H1 (cell line): Measurements from ENCODE around the gene AEBP1. TPM values are rescaled to one million over a fixed set of nuclear protein-coding genes. Genes with fewer than 3 reads are reported as not detected.

Experiments used
- CTCF ChIA-PET: fragments of 300-600 bp; sonication (Branson Sonifier 250); formaldehyde crosslinking; loops from one replicate; lab custom pipeline; 2021; ENCODE audit not compliant: partially characterized antibody; lab: Charles Lee
- POLR2A ChIA-PET: fragments of 300-600 bp; sonication (Branson Sonifier 250); formaldehyde crosslinking; loops from one replicate; lab custom pipeline; 2021; ENCODE audit warnings: inconsistent platforms; ENCODE audit not compliant: partially characterized antibody; lab: Charles Lee
- DNase-seq, 2 experiments: peaks; one replicate each; pipeline versions ENCODE4 v3.0.0 to v3.0.0-alpha.2; 2010 to 2022; ENCODE audit warnings: low spot score in 2 of 2, low read depth in 1 of 2, mixed read lengths in 1 of 2
- FAIRE-seq: peaks from 2 replicates; lab custom pipeline; 2011; peaks lifted over from hg19 to GRCh38; lab: Jason Lieb, UNC
- H2AFZ ChIP-seq: 2 replicates; pipeline ENCODE4 v1.8.1; 2012; ENCODE audit warnings: low read length, inconsistent platforms
- H2AK5ac ChIP-seq: 2 replicates; pipeline ENCODE4 v1.6.1; 2013; ENCODE audit warnings: low read depth, low read length
- H2BK120ac ChIP-seq: replicated peaks from 2 replicates; pipeline ENCODE3; 2013; ENCODE audit warnings: low read depth, low read length, inconsistent platforms
- H2BK12ac ChIP-seq: 2 replicates; pipeline ENCODE4 v1.6.1; 2013; ENCODE audit warnings: low read depth, low read length
- H2BK15ac ChIP-seq: 2 replicates; pipeline ENCODE4 v1.6.1; 2013; ENCODE audit warnings: low read length
- H2BK20ac ChIP-seq: 2 replicates; pipeline ENCODE4 v1.6.1; 2013; ENCODE audit warnings: low read length
- H2BK5ac ChIP-seq: 2 replicates; pipeline ENCODE4 v1.6.1; 2013; ENCODE audit warnings: low read depth, low read length
- H3K14ac ChIP-seq: 2 replicates; pipeline ENCODE4 v1.6.1; 2013; ENCODE audit warnings: inconsistent platforms; ENCODE audit not compliant: insufficient read length
- H3K18ac ChIP-seq: 2 replicates; pipeline ENCODE4 v1.6.1; 2013; ENCODE audit warnings: low read length; ENCODE audit errors: extremely low read depth
- H3K23ac ChIP-seq: 2 replicates; pipeline ENCODE4 v1.6.1; 2013; ENCODE audit warnings: inconsistent platforms; ENCODE audit not compliant: insufficient read length
- H3K23me2 ChIP-seq: 2 replicates; pipeline ENCODE4 v1.6.1; 2013; ENCODE audit warnings: low read depth, low read length
- H3K27ac ChIP-seq: 2 replicates; pipeline ENCODE4 v1.6.1; 2011; ENCODE audit warnings: low read depth, low read length, inconsistent platforms
- H3K27me3 ChIP-seq, 4 experiments: replicated peaks in 1 of 4; 1 replicate in 1 of 4; 2 replicates in 3 of 4; pipeline versions ENCODE4 v1.6.1 to v1.8.1; 2011 to 2013; ENCODE audit warnings: low read length in 3 of 4, mild to moderate bottlenecking in 3 of 4, inconsistent platforms in 2 of 4, mixed read lengths in 2 of 4, moderate library complexity in 1 of 4; ENCODE audit not compliant: control insufficient read depth in 3 of 4, insufficient read depth in 3 of 4; ENCODE audit errors: extremely low read depth in 1 of 4
- H3K36me3 ChIP-seq, 4 experiments: 2 replicates each; pipeline versions ENCODE4 v1.6.1 to v1.8.1; 2011 to 2013; ENCODE audit warnings: mild to moderate bottlenecking in 4 of 4, low read length in 3 of 4, moderate library complexity in 2 of 4, control low read depth in 1 of 4, inconsistent platforms in 1 of 4; ENCODE audit not compliant: insufficient read depth in 4 of 4, control insufficient read depth in 2 of 4
- H3K4ac ChIP-seq: replicated peaks from 2 replicates; pipeline ENCODE3; 2013; ENCODE audit warnings: low read length, low read depth, mixed read lengths, inconsistent platforms; ENCODE audit not compliant: insufficient read length
- H3K4me1 ChIP-seq, 4 experiments: replicated peaks in 1 of 4; 1 replicate in 1 of 4; 2 replicates in 3 of 4; pipeline versions ENCODE4 v1.6.1 to v1.8.1; 2011 to 2013; ENCODE audit warnings: low read length in 3 of 4, inconsistent platforms in 2 of 4, mixed read lengths in 1 of 4; ENCODE audit not compliant: insufficient read depth in 4 of 4, control insufficient read depth in 3 of 4
- H3K4me2 ChIP-seq, 2 experiments: 2 replicates each; pipeline versions ENCODE4 v1.6.1 to v1.8.1; 2011 to 2013; ENCODE audit warnings: low read depth in 2 of 2, low read length in 2 of 2, control low read depth in 1 of 2, inconsistent platforms in 1 of 2, mild to moderate bottlenecking in 1 of 2; ENCODE audit not compliant: insufficient read depth in 1 of 2
- H3K4me3 ChIP-seq, 4 experiments: fragments of 200-600, 300-600 bp in 1 of 4; sonication (generic), shearing (Covaris generic), sonication (Bioruptor Twin) in 1 of 4; 2 replicates each; pipeline versions ENCODE4 v1.5.1 to v1.8.1; 2011 to 2016; ENCODE audit warnings: low read length in 4 of 4, low read depth in 3 of 4, control low read depth in 2 of 4, inconsistent platforms in 2 of 4, mild to moderate bottlenecking in 2 of 4, mixed read lengths in 1 of 4, moderate library complexity in 1 of 4; ENCODE audit not compliant: insufficient read depth in 2 of 4; ENCODE audit errors: extremely low read depth in 1 of 4
- H3K56ac ChIP-seq: replicated peaks from 2 replicates; pipeline ENCODE3; 2013; ENCODE audit warnings: low read depth, mild to moderate bottlenecking, mixed read lengths, low read length, inconsistent platforms; ENCODE audit not compliant: insufficient read length
- H3K79me1 ChIP-seq: 2 replicates; pipeline ENCODE4 v1.6.1; 2013; ENCODE audit warnings: low read depth, low read length, control low read depth
- H3K79me2 ChIP-seq, 2 experiments: 2 replicates each; pipeline versions ENCODE4 v1.6.1 to v1.8.1; 2012 to 2013; ENCODE audit warnings: low read length in 2 of 2, mild to moderate bottlenecking in 2 of 2, inconsistent platforms in 1 of 2; ENCODE audit not compliant: insufficient read depth in 2 of 2, control insufficient read depth in 1 of 2
- H3K9ac ChIP-seq, 4 experiments: replicated peaks in 1 of 4; 1 replicate in 1 of 4; 2 replicates in 3 of 4; pipeline versions ENCODE4 v1.6.1 to v1.8.1; 2011 to 2013; ENCODE audit warnings: low read depth in 3 of 4, low read length in 3 of 4, control low read depth in 2 of 4, mild to moderate bottlenecking in 2 of 4, moderate library complexity in 2 of 4, inconsistent platforms in 1 of 4; ENCODE audit errors: extremely low read depth in 1 of 4
- H3K9me3 ChIP-seq, 2 experiments: 2 replicates each; pipeline versions ENCODE4 v1.6.1 to v1.8.1; 2012 to 2013; ENCODE audit warnings: mild to moderate bottlenecking in 2 of 2, moderate library complexity in 2 of 2, control low read depth in 1 of 2, inconsistent platforms in 1 of 2, low read depth in 1 of 2, low read length in 1 of 2, mixed read lengths in 1 of 2; ENCODE audit not compliant: insufficient read depth in 2 of 2
- H4K20me1 ChIP-seq, 2 experiments: replicated peaks in 1 of 2; 2 replicates each; pipeline versions ENCODE3 to v1.8.1; 2011 to 2013; ENCODE audit warnings: inconsistent platforms in 2 of 2, low read length in 2 of 2, mild to moderate bottlenecking in 1 of 2; ENCODE audit not compliant: insufficient read depth in 2 of 2, control insufficient read depth in 1 of 2
- H4K5ac ChIP-seq: 2 replicates; pipeline ENCODE4 v1.6.1; 2013; ENCODE audit warnings: low read length, low read depth, mixed read lengths, inconsistent platforms; ENCODE audit not compliant: insufficient read length
- H4K8ac ChIP-seq: 2 replicates; pipeline ENCODE4 v1.8.0; 2013; ENCODE audit warnings: mild to moderate bottlenecking, moderate library complexity, low read length, inconsistent platforms; ENCODE audit not compliant: insufficient read depth; ENCODE audit errors: extremely low read depth
- H4K91ac ChIP-seq: replicated peaks from 2 replicates; pipeline ENCODE3; 2013; ENCODE audit warnings: low read length, mixed read lengths, inconsistent platforms; ENCODE audit not compliant: insufficient read length
- RFX5 ChIP-seq: IDR thresholded peaks from 2 replicates; pipeline ENCODE4 v1.6.1; 2011; ENCODE audit warnings: low read depth, low read length, improper control_type of control experiment, borderline replicate concordance
- SRF ChIP-seq: IDR thresholded peaks from 2 replicates; pipeline ENCODE4 v1.6.1; 2011; ENCODE audit warnings: mild to moderate bottlenecking, low read depth, low read length, moderate library complexity
- WGBS, 2 experiments: shearing (Covaris generic) in 1 of 2; methylation state at CpG; one replicate each; pipeline versions ENCODE4 v1.1.6 to v1.1.7; 2013 to 2015; ENCODE audit warnings: low lambda C conversion rate in 2 of 2, mixed read lengths in 2 of 2, inconsistent platforms in 1 of 2, low coverage in 1 of 2, missing lambda C conversion rate in 1 of 2; ENCODE audit not compliant: insufficient replicate concordance in 2 of 2, insufficient coverage in 1 of 2, insufficient read length in 1 of 2; ENCODE audit errors: extremely low coverage in 1 of 2, missing lambda C conversion rate in 1 of 2; 5-methylcytosine and 5-hydroxymethylcytosine counted together
- polyA plus RNA-seq, 7 experiments: library from polyadenylated mRNA; depleted of rRNA in 3 of 7; stranded (reverse) in 5 of 7; unstranded in 2 of 7; fragments of >200 nt in 5 of 7; fragments of 200-250 nt in 2 of 7; gene quantifications; 1 replicate in 5 of 7; 2 replicates in 1 of 7; 4 replicates in 1 of 7; pipeline versions ENCODE4 v1.2.1 to v1.2.3, GENCODE V29; 2011 to 2013; ENCODE audit warnings: missing spikeins in 2 of 7, mixed read lengths in 2 of 7
- total RNA-seq: library from RNA; stranded (reverse); fragmentation: NEBNext Ultra II Directional; extraction: Animal tissue kit (Norgen Biotek cat#: 25700); gene quantifications from 2 replicates; pipeline ENCODE4 v1.2.1, GENCODE V29; 2021

The AEBP1 gene
- total and polyA plus RNA-seq, 2 of the 8 experiments (the other 6 are each of a cell fraction or from before 2014, with no cell fraction given): 10.4 to 41.2 TPM

DNA sequence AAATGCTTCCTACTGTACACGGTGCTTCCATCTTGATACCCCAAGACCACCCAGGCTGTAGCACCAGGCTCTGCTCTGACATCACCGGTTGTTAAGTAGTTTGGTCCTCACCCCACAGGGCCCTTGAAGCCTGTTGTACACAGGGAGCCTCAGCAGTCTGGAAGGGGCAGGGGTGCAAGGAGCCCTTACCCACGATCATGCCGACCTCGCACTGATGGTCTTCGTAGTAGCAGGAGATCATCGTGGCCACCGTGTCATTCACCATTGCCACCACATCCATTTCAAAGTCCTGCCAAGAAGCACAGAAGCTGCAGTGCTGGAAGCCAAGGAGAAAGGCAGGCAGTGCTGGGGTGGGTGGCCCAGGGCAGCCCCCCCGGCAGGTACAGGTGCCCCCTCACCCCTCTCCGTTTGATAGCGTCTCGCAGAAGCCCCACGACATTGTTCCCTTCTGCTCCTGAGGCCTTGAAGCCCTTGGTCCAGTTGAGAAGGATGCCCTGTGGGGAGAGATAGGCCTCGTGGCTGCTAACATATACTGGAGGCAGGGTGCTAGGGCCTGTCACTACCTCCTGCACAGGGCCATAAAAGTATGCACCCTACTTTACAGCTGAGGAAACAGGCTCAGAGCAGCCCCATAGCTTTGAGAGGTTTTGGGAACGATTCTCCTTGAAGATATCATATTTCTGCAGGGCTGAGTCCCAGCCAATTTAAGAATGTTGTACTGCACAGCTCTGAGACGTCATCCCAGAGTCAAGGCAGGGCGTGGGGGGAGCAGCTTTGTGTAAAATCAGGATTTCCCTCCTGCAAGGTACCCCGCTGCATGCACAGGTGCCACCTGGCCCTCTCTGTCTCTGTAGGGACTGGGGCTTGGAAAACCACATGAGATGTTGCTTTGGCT, 45.7 kb downstream of the AEBP1 start:
- no peak for DNase-seq
- no peaks in the 10 kb centered on the region for H3K36me3 ChIP-seq
- no peak overlapping the region for H3K23ac ChIP-seq
- H3K79me2 ChIP-seq: no peaks in the 10 kb centered on the region
- H3K27ac ChIP-seq: no peak overlapping the region
- H3K27me3 ChIP-seq: peaks cover 9 to 16% (median 13%) of the 10 kb centered on the region in 4 experiments
- H2AK5ac ChIP-seq: no peak overlapping the region
- H2AFZ ChIP-seq: no peak overlapping the region
- no peak overlapping the region for H2BK20ac ChIP-seq
- H4K5ac ChIP-seq: no peak overlapping the region
- H4K91ac ChIP-seq: no peak overlapping the region
- H3K4ac ChIP-seq: no peak overlapping the region
- H3K56ac ChIP-seq: no peak overlapping the region
- no peak overlapping the region for H2BK12ac ChIP-seq
- no peak overlapping the region for H3K9ac ChIP-seq
- H3K4me2 ChIP-seq: no peak overlapping the region
- H3K4me3 ChIP-seq: no peak overlapping the region
- H4K20me1 ChIP-seq: no peaks in the 10 kb centered on the region
- H3K9me3 ChIP-seq: no peaks in the 10 kb centered on the region
- ChIA-PET POLR2A (interaction anchor here (0.9 kb wide), 1 partner anchor 52 kb away, joined by 3 read pairs; no protein-coding TSS in a partner anchor), CTCF (interaction anchor here (1.0 to 6.1 kb wide), 3 partner anchors 18 to 77 kb away, joined by 3 to 46 read pairs (median 6); no protein-coding TSS in a partner anchor)
- no peak overlapping the region for H3K14ac ChIP-seq
- FAIRE-seq: no peak
- TF ChIP-seq RFX5: 0 out of 2 replicates have a peak, but pooled peaks have one; percentile 46
- no peak for TF ChIP-seq SRF
- H3K79me1 ChIP-seq: no peaks in the 10 kb centered on the region
- peaks cover 8% of the 10 kb centered on the region; the same call in 1 of the 2 replicates for H3K23me2 ChIP-seq
- peaks cover 0 to 20% (median 8%) of the 10 kb centered on the region in 4 experiments; a peak in 4 of 7 replicates for H3K4me1 ChIP-seq
- no peak overlapping the region for H2BK120ac ChIP-seq
- 0 out of 2 replicates have a peak overlapping the region, but pooled peaks have one; percentile 35 for H4K8ac ChIP-seq
- no peak overlapping the region for H2BK5ac ChIP-seq
- H3K18ac ChIP-seq: no peak overlapping the region
- WGBS, 2 experiments: 88% methylated on average over 18 of the region's 18 CpGs; no CpG with 5 or more reads in 1 of the 2 experiments
- H2BK15ac ChIP-seq: no peak overlapping the region
